GM19239 (cell line): ENCODE measurements around the gene ARID5B.
A peak's percentile ranks its signal among the peaks of the same experiment; 100 is the strongest.
"Not testable (repeated sequence)": the region's sequence is repeated elsewhere in the genome, so short reads cannot be mapped to it uniquely, and the experiment has no call there.

Source experiments
- DNase-seq: peaks from one replicate; pipeline ENCODE4 v3.0.0; 2011; ENCODE audit warnings: low spot score; ENCODE audit not compliant: insufficient read length
- FAIRE-seq: peaks from 2 replicates; lab custom pipeline; 2011; peaks lifted over from hg19 to GRCh38; lab: Jason Lieb, UNC

ARID5B gene, protein sequence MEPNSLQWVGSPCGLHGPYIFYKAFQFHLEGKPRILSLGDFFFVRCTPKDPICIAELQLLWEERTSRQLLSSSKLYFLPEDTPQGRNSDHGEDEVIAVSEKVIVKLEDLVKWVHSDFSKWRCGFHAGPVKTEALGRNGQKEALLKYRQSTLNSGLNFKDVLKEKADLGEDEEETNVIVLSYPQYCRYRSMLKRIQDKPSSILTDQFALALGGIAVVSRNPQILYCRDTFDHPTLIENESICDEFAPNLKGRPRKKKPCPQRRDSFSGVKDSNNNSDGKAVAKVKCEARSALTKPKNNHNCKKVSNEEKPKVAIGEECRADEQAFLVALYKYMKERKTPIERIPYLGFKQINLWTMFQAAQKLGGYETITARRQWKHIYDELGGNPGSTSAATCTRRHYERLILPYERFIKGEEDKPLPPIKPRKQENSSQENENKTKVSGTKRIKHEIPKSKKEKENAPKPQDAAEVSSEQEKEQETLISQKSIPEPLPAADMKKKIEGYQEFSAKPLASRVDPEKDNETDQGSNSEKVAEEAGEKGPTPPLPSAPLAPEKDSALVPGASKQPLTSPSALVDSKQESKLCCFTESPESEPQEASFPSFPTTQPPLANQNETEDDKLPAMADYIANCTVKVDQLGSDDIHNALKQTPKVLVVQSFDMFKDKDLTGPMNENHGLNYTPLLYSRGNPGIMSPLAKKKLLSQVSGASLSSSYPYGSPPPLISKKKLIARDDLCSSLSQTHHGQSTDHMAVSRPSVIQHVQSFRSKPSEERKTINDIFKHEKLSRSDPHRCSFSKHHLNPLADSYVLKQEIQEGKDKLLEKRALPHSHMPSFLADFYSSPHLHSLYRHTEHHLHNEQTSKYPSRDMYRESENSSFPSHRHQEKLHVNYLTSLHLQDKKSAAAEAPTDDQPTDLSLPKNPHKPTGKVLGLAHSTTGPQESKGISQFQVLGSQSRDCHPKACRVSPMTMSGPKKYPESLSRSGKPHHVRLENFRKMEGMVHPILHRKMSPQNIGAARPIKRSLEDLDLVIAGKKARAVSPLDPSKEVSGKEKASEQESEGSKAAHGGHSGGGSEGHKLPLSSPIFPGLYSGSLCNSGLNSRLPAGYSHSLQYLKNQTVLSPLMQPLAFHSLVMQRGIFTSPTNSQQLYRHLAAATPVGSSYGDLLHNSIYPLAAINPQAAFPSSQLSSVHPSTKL

GRCh38 chr10:61900829-61901792, at the start of gene ARID5B:
ARID5B (plus strand) TSS chr10:61901699; CDS start chr10:61901710, 11 bp downstream.
- DNase-seq (no peak), FAIRE-seq (peak; percentile 86)

DNA sequence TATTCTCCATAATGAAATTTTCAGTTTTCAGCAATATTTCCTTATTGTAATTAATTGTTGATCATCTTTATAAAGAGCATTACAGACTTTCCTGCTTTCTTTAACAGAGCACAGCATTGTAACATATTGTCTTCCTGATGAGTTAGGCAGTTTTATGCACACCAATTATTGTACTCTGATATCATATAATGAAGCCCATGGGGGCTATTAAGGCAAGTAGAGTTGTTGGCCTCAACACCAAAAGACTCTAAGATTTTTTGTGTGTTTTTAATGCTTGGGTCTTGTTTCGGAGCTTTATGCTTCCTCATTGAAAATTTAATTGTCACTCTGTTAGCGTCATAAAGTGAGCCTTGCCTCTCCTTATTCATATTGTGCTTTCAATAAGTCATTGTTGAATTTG, 49.2 kb upstream of the ARID5B start:
- no peak for FAIRE-seq
- no peak for DNase-seq

- FAIRE-seq (no peak), DNase-seq (no peak)
These were observed 45.7 kb upstream of the ARID5B start for GRCh38 chr10:61855771-61856170.

GRCh38 chr10:61857746-61858145, 43.8 kb upstream of the ARID5B start:
- FAIRE-seq = no peak

GRCh38 chr10:61859786-61860185, 41.7 kb upstream of the ARID5B start:
- DNase-seq (no peak), FAIRE-seq (no peak)

More at GRCh38 chr10:61857746-61858145, 43.8 kb upstream of the ARID5B start:
- DNase-seq = no peak

- FAIRE-seq (no peak), DNase-seq (no peak)
These were observed 40.3 kb upstream of the ARID5B start for GRCh38 chr10:61860964-61861758.

DNA sequence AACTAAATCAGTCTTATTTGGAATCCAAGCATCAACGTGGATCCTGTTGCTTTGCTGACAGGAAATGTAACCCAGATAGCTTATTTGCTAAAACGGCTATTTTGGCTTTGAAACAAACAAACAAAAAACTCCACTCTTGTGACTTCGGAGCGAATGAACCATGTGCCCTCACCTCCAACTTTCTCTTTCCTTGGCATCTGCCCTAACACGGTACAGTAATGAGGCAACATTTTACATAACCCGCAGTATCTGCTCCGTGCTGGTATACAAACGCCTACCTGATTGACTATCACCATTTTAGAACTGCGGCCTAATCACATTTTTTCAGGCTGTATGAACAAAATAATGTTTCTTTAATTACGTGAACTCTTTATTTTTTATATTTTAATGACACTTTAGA, 37.5 kb upstream of the ARID5B start:
- FAIRE-seq = no peak
- no peak for DNase-seq

GRCh38 chr10:61866700-61867368, 34.7 kb upstream of the ARID5B start:
- no peak for FAIRE-seq

GRCh38 chr10:61867374-61867773, 34.1 kb upstream of the ARID5B start:
- FAIRE-seq, DNase-seq: not testable (repeated sequence)

More at GRCh38 chr10:61866700-61867368, 34.7 kb upstream of the ARID5B start:
- no peak for DNase-seq

DNA sequence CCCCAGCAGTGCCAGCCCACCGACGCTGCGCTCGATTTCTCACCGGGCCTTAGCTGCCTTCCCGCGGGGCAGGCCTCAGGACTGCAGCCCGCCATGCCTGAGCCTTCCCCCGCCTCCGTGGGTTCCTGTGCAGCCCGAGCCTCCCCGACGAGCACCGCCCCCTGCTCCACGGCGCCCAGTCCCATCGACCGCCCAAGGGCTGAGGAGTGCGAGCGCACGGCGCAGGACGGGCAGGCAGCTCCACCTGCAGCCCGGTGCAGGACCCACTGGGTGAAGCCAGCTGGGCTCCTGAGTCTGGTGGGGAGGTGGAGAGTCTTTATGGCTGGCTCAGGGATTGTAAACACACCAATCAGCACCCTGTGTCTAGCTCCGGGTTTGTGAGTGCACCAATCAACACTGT, 33.7 kb upstream of the ARID5B start:
- FAIRE-seq = not testable (repeated sequence)

GRCh38 chr10:61869041-61869675, 32.3 kb upstream of the ARID5B start:
- no peak for DNase-seq
- no peak for FAIRE-seq

More for the DNA sequence above, 33.7 kb upstream of the ARID5B start:
- DNase-seq = not testable (repeated sequence)

GRCh38 chr10:61869774-61870525, 31.5 kb upstream of the ARID5B start:
- no peak for FAIRE-seq

DNA sequence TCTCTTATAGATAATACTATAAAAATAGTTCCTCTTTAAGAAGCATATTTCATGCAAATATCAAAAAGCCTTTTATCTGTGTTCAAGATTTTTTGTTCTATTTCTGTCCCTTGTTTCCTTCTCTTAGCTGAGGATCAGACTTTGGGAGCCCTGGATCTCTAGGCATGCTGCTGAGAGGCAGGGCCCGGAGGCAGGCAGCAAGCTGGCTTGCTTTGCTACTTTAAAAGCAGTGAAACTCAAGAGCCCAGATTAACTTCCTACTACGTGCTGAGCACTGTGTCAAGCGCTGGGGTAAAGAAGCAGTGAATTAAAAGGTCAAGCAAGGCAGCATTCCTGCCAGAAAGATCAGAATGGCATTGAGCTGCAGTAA, 31.0 kb upstream of the ARID5B start:
- no peak for DNase-seq
- FAIRE-seq = no peak

More at GRCh38 chr10:61869774-61870525, 31.5 kb upstream of the ARID5B start:
- DNase-seq = no peak

GRCh38 chr10:61871487-61871886, 30.0 kb upstream of the ARID5B start:
- FAIRE-seq (no peak), DNase-seq (no peak)

GRCh38 chr10:61877887-61878739, 23.4 kb upstream of the ARID5B start:
- DNase-seq (no peak), FAIRE-seq (no peak)

- DNase-seq (no peak), FAIRE-seq (no peak)
These were observed 22.8 kb upstream of the ARID5B start for GRCh38 chr10:61878740-61879068.
